ENCODE measurements around the gene BBS1. TPM values are rescaled to one million over a fixed set of nuclear protein-coding genes. Genes with fewer than 3 reads are reported as not detected.

Gene BBS1
- total RNA-seq, 1 experiment from 2014 or later, result 47.1 TPM

- BruUV-seq (replicated peaks), result no TSS peak
- CTCF ChIA-PET, result no interaction called here
- no peak overlapping the region for H3K27ac Mint-ChIP-seq (ENCODE audit: unreplicated experiment)
- no peaks in the 10 kb centered on the region for H3K36me3 ChIP-seq (ENCODE audit: control insufficient read depth, insufficient read depth, low read length)
- no peak for DNase-seq
- H3K9me3 ChIP-seq, result no peaks in the 10 kb centered on the region
- no peaks in the 10 kb centered on the region for H3K36me3 Mint-ChIP-seq (ENCODE audit: insufficient read depth, unreplicated experiment)
- no peak overlapping the region for H3K4me3 Mint-ChIP-seq (ENCODE audit: unreplicated experiment)
- no peak overlapping the region for H3K4me3 ChIP-seq (ENCODE audit: low read depth, low read length)
- intact Hi-C loops (cut with micrococcal nuclease; ENCODE audit: unreplicated experiment), result no loop called here
- POLR2A ChIA-PET, result no interaction called here
- no peaks in the 10 kb centered on the region for H3K27me3 Mint-ChIP-seq (ENCODE audit: insufficient read depth, unreplicated experiment)
- TF ChIP-seq CTCF (IDR thresholded peaks at IDR 0.05; ENCODE audit: insufficient read depth in 1 of 2, low read depth in 1 of 2, low read length in 1 of 2, severe bottlenecking in 1 of 2, unreplicated experiment in 1 of 2), result no peak
- H3K4me1 ChIP-seq, result no peaks in the 10 kb centered on the region
- H3K9me3 Mint-ChIP-seq (ENCODE audit: unreplicated experiment), result no peaks in the 10 kb centered on the region
- H3K27me3 ChIP-seq (replicated peaks; ENCODE audit: control insufficient read depth, insufficient read depth, low read length), result no peaks in the 10 kb centered on the region
- no peaks in the 10 kb centered on the region for H3K4me1 Mint-ChIP-seq (ENCODE audit: low read depth, unreplicated experiment)
Measured at GRCh38 chr11:66557733-66558326, 47.4 kb downstream of the BBS1 start.

GRCh38 chr11:66559142-66559865, 48.9 kb downstream of the BBS1 start:
- TF ChIP-seq CTCF (IDR thresholded peaks at IDR 0.05; ENCODE audit: insufficient read depth in 1 of 2, low read depth in 1 of 2, low read length in 1 of 2, severe bottlenecking in 1 of 2, unreplicated experiment in 1 of 2), result no peak
- H3K4me3 ChIP-seq (ENCODE audit: low read depth, low read length), result no peak overlapping the region
- ChIA-PET POLR2A (interaction anchor here (0.6 kb wide), 1 partner anchor 57 kb away, joined by 3 read pairs; the partner anchor contains the start of gene RBM14), CTCF (interaction anchor here (0.6 kb wide), 2 partner anchors 80 to 560 kb away, joined by 3 to 4 read pairs; partner anchors contain the start of gene KDM2A)
- no peaks in the 10 kb centered on the region for H3K9me3 Mint-ChIP-seq (ENCODE audit: unreplicated experiment)
- H3K36me3 Mint-ChIP-seq (ENCODE audit: insufficient read depth, unreplicated experiment), result no peaks in the 10 kb centered on the region
- no peak overlapping the region for H3K4me3 Mint-ChIP-seq (ENCODE audit: unreplicated experiment)
- peak in 1 of 2 experiments; percentile 40 for DNase-seq
- H3K27ac Mint-ChIP-seq (ENCODE audit: unreplicated experiment), result no peak overlapping the region
- no peaks in the 10 kb centered on the region for H3K9me3 ChIP-seq
- no peaks in the 10 kb centered on the region for H3K27me3 Mint-ChIP-seq (ENCODE audit: insufficient read depth, unreplicated experiment)
- H3K36me3 ChIP-seq (ENCODE audit: control insufficient read depth, insufficient read depth, low read length), result no peaks in the 10 kb centered on the region
- intact Hi-C loops (cut with micrococcal nuclease; ENCODE audit: unreplicated experiment), result no loop called here
- H3K27me3 ChIP-seq (replicated peaks; ENCODE audit: control insufficient read depth, insufficient read depth, low read length), result no peaks in the 10 kb centered on the region
- no peaks in the 10 kb centered on the region for H3K4me1 ChIP-seq
- BruUV-seq (replicated peaks), result no TSS peak
- no peaks in the 10 kb centered on the region for H3K4me1 Mint-ChIP-seq (ENCODE audit: low read depth, unreplicated experiment)

- intact Hi-C loops (cut with micrococcal nuclease; ENCODE audit: unreplicated experiment), result no loop called here
- Mint-ChIP-seq H3K27me3 (ENCODE audit: insufficient read depth, unreplicated experiment) (no peaks in the 10 kb centered on the region), H3K36me3 (ENCODE audit: insufficient read depth, unreplicated experiment) (no peaks in the 10 kb centered on the region), H3K4me3 (ENCODE audit: unreplicated experiment) (no peak overlapping the region), H3K27ac (ENCODE audit: unreplicated experiment) (no peak overlapping the region), H3K9me3 (ENCODE audit: unreplicated experiment) (no peaks in the 10 kb centered on the region), H3K4me1 (ENCODE audit: low read depth, unreplicated experiment) (no peaks in the 10 kb centered on the region)
- Histone ChIP-seq H3K4me3 (ENCODE audit: low read depth, low read length) (no peak overlapping the region), H3K27me3 (replicated peaks; ENCODE audit: control insufficient read depth, insufficient read depth, low read length) (no peaks in the 10 kb centered on the region), H3K36me3 (ENCODE audit: control insufficient read depth, insufficient read depth, low read length) (no peaks in the 10 kb centered on the region), H3K9me3 (no peaks in the 10 kb centered on the region), H3K4me1 (no peaks in the 10 kb centered on the region)
- DNase-seq, result peak in 1 of 2 experiments; percentile 41
- ChIA-PET CTCF (interaction anchor here (0.6 kb wide), 1 partner anchor 79 kb away, joined by 3 read pairs; no protein-coding TSS in a partner anchor), POLR2A (no interaction called here)
- no TSS peak for BruUV-seq (replicated peaks)
- TF ChIP-seq CTCF (IDR thresholded peaks at IDR 0.05; ENCODE audit: insufficient read depth in 1 of 2, low read depth in 1 of 2, low read length in 1 of 2, severe bottlenecking in 1 of 2, unreplicated experiment in 1 of 2), result no peak
Measured at GRCh38 chr11:66559866-66560676, 49.6 kb downstream of the BBS1 start.

Measured in Caco-2 (cell line).